ENCODE data around the gene MED13. TPM values are rescaled to one million over a fixed set of nuclear protein-coding genes. Genes with fewer than 3 reads are reported as not detected.
A peak's percentile ranks its signal among the peaks of the same experiment; 100 is the strongest.

Gene MED13
- polyA plus RNA-seq, 2 of the 4 experiments (the other 2 are of a cell fraction) = 14.1 to 64.1 TPM

DNA sequence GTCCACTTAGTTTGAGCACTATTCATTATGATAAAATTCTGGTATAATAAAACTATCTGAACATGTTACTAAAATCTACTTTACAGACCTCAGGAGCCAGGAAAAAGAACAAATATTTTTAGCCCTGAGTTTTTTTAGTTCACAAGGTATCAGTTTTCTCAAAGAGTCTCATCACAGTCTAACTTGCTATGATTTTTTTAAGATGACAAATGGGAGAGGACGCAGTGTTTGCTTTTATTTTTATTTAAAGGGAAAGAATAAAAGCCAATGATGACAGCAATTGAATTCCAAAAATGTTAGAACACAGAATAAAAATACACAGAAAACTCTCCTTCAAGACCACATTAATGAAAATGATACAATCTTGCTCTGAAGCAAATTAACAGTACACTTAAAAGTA is 7.4 kb downstream of the MED13 start:
- no peak overlapping the region for H3K4me2 ChIP-seq
- ATAC-seq (no peak), DNase-seq (ENCODE audit: low read depth in 1 of 2, low spot score in 1 of 2) (no peak), FAIRE-seq (no peak)
- POLR2A ChIA-PET = interaction anchor here (1.9 kb wide), 1 partner anchor 8 kb away, joined by 6 read pairs; no protein-coding TSS in a partner anchor
- WGBS (ENCODE audit: missing lambda C conversion rate) = 64% methylated on average over 1 of the region's 1 CpG
- no peaks in the 10 kb centered on the region for H3K9me3 ChIP-seq
- no peak for TF ChIP-seq NPAS2 (CRISPR knock-in tag; IDR thresholded peaks at IDR 0.05; ENCODE audit: borderline replicate concordance)
- TF ChIP-seq EHMT2 (IDR thresholded peaks at IDR 0.05; ENCODE audit: low read depth) = no peak
- TF ChIP-seq MAFK (IDR thresholded peaks at IDR 0.05; ENCODE audit: partially characterized antibody) = no peak
- no peak for TF ChIP-seq EP300 (IDR thresholded peaks at IDR 0.05)
- no peak for TF ChIP-seq CHD4 (IDR thresholded peaks at IDR 0.05; ENCODE audit: borderline replicate concordance)
- no peak for TF ChIP-seq MAZ (IDR thresholded peaks at IDR 0.05; ENCODE audit: borderline replicate concordance, low read depth, low read length)
- TF ChIP-seq, protein P1, sequence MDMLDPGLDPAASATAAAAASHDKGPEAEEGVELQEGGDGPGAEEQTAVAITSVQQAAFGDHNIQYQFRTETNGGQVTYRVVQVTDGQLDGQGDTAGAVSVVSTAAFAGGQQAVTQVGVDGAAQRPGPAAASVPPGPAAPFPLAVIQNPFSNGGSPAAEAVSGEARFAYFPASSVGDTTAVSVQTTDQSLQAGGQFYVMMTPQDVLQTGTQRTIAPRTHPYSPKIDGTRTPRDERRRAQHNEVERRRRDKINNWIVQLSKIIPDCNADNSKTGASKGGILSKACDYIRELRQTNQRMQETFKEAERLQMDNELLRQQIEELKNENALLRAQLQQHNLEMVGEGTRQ (IDR thresholded peaks at IDR 0.05) = no peak
- TF ChIP-seq CBX2 (IDR thresholded peaks at IDR 0.05; ENCODE audit: borderline replicate concordance, low read depth) = no peak
- TF ChIP-seq, protein P2, sequence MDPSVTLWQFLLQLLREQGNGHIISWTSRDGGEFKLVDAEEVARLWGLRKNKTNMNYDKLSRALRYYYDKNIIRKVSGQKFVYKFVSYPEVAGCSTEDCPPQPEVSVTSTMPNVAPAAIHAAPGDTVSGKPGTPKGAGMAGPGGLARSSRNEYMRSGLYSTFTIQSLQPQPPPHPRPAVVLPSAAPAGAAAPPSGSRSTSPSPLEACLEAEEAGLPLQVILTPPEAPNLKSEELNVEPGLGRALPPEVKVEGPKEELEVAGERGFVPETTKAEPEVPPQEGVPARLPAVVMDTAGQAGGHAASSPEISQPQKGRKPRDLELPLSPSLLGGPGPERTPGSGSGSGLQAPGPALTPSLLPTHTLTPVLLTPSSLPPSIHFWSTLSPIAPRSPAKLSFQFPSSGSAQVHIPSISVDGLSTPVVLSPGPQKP (IDR thresholded peaks at IDR 0.05; ENCODE audit: low read depth, low read length) = no peak
- CTCF ChIA-PET = interaction anchor here (5.4 to 6.4 kb wide), 2 partner anchors 8 to 52 kb away, joined by 33 to 35 read pairs; no protein-coding TSS in a partner anchor
- H3K4me1 ChIP-seq = peaks cover 70% of the 10 kb centered on the region
- H3K27ac ChIP-seq = no peak overlapping the region
- H3K4me3 ChIP-seq = no peak overlapping the region

DNA sequence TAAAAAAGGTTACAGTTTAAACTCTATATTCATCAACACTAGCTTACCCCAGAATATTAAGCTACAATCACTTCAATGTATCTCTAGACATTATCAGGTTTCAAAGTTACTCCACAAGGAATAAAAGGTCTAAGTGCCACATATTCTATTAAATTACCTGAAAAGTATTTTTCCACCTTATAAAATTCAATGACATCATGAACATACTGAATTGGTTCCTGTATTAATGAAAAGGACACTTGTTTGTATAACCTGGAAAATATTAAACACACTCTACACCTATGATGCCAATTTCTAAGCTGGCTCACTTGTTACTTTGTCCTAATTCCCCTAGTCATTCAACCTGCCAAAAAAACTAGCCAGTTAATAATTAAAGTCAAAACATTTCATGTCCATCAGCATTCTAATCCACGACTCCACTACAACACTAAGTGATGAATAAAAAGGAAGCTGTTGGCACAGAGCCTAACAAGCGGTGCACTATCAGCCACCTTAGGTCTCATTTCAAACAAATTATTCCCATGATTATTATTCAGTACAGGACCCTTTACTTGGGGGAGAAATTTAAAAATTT is 12.2 kb downstream of the MED13 start:
- no peak overlapping the region; the same call in 2 of the 3 replicates for H3K4me2 ChIP-seq
- DNase-seq (ENCODE audit: low read depth in 1 of 2, low spot score in 1 of 2) = no peak
- 52% methylated on average over 2 of the region's 2 CpGs for WGBS (ENCODE audit: missing lambda C conversion rate)
- CTCF ChIA-PET = interaction anchor here (0.6 to 6.4 kb wide), 6 partner anchors 9 to 105 kb away, joined by 3 to 33 read pairs (median 4); partner anchors contain the start of gene MED13
- peak; percentile 73 for FAIRE-seq
- no peak for TF ChIP-seq HOXB5 (CRISPR knock-in tag; IDR thresholded peaks at IDR 0.05)
- no peak overlapping the region for H3K27ac ChIP-seq
- peaks cover 58% of the 10 kb centered on the region for H3K4me1 ChIP-seq
- H3K4me3 ChIP-seq = no peak overlapping the region
- POLR2A ChIA-PET = no interaction called here
- ATAC-seq = no peak
- no peaks in the 10 kb centered on the region for H3K9me3 ChIP-seq

DNA sequence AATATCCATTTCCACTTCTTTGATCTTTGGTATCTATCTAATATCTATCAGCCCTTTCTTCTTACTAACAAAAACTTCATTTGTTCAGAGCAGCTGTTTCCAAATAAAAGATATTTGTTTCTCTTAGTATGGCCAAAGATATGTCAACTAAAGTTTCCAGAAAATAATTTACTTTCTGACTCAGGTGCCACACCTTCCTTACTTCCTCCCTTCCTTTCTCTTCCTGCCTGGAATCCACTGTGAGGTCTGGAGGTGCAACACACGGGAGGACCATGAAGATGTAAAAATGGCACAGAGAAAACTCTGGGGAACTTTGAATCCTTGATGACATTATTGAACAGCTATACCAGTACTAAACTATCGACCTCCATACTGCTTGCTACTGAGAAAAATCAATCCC is 14.0 kb downstream of the MED13 start:
- H3K9me3 ChIP-seq = no peaks in the 10 kb centered on the region
- ChIA-PET CTCF (interaction anchor here (0.9 to 1.4 kb wide), 4 partner anchors 9 to 120 kb away, joined by 3 to 5 read pairs (median 4); no protein-coding TSS in a partner anchor), POLR2A (no interaction called here)
- H3K4me1 ChIP-seq = peaks cover 42% of the 10 kb centered on the region
- H3K27ac ChIP-seq = no peak overlapping the region
- DNase-seq (ENCODE audit: low read depth in 1 of 2, low spot score in 1 of 2) = no peak
- H3K4me2 ChIP-seq = peak overlapping the region; percentile 25; the same call in 2 of the 3 replicates
- peak in 1 of 2 experiments; percentile 24; a peak in 1 of 6 replicates for ATAC-seq
- TF ChIP-seq KDM5A (IDR thresholded peaks at IDR 0.05) (no peak), TP53 (CRISPR knock-in tag; IDR thresholded peaks at IDR 0.05) (no peak), EP300 (IDR thresholded peaks at IDR 0.05) (no peak), RARB (CRISPR knock-in tag; IDR thresholded peaks at IDR 0.05) (no peak), HDAC2 (IDR thresholded peaks at IDR 0.05) (no peak), HOXB5 (CRISPR knock-in tag; IDR thresholded peaks at IDR 0.05) (no peak), JUN (IDR thresholded peaks at IDR 0.05) (no peak), FOSL2 (IDR thresholded peaks at IDR 0.05) (no peak), FOSL2 (CRISPR knock-in tag; IDR thresholded peaks at IDR 0.05) (no peak), MYC (IDR thresholded peaks at IDR 0.05; ENCODE audit: borderline replicate concordance, low read length) (no peak), TFCP2L1 (CRISPR knock-in tag; IDR thresholded peaks at IDR 0.05) (no peak), CBX8 (IDR thresholded peaks at IDR 0.05) (no peak)
- TF ChIP-seq, protein P2 (IDR thresholded peaks at IDR 0.05; ENCODE audit: low read depth, low read length) = no peak
- TF ChIP-seq, protein P3, sequence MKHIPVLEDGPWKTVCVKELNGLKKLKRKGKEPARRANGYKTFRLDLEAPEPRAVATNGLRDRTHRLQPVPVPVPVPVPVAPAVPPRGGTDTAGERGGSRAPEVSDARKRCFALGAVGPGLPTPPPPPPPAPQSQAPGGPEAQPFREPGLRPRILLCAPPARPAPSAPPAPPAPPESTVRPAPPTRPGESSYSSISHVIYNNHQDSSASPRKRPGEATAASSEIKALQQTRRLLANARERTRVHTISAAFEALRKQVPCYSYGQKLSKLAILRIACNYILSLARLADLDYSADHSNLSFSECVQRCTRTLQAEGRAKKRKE (CRISPR knock-in tag; IDR thresholded peaks at IDR 0.05; ENCODE audit: low read depth) = no peak
- TF ChIP-seq, protein P4, sequence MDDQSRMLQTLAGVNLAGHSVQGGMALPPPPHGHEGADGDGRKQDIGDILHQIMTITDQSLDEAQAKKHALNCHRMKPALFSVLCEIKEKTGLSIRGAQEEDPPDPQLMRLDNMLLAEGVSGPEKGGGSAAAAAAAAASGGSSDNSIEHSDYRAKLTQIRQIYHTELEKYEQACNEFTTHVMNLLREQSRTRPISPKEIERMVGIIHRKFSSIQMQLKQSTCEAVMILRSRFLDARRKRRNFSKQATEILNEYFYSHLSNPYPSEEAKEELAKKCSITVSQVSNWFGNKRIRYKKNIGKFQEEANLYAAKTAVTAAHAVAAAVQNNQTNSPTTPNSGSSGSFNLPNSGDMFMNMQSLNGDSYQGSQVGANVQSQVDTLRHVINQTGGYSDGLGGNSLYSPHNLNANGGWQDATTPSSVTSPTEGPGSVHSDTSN (IDR thresholded peaks at IDR 0.05) = no peak
- TF ChIP-seq, protein P1 (IDR thresholded peaks at IDR 0.05) = no peak
- H3K4me3 ChIP-seq = no peak overlapping the region
- WGBS (ENCODE audit: missing lambda C conversion rate) = 36% methylated on average over 2 of the region's 2 CpGs
- FAIRE-seq = peak; percentile 68

Data from A549 (cell line).